ENCODE data around the gene ACOT13. TPM values are rescaled to one million over a fixed set of nuclear protein-coding genes. Genes with fewer than 3 reads are reported as not detected.
"Not testable (repeated sequence)": the region's sequence is repeated elsewhere in the genome, so short reads cannot be mapped to it uniquely, and the experiment has no call there.

The ACOT13 gene
- total and polyA plus RNA-seq, 4 donors: 7.3 to 13.5 (median 9.6) TPM

DNA sequence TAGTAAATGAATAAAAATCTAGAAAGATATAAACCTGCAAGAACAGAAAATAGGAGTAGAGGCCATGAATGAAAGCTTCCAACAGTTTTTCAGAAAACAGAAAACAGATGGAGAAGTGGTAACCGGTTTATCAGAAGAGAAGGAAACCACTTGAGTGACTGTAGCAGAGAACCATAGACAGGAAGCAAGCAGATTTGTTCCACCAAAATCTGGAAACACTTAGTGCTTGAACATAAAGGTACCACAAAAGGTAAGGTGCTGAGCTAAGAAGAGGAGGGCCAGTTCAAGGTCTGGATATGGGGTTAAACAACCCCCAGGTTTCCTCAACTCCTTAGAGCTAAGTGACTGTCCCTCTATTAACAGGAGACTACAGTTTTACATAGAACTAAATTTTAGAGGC lies 11.7 kb upstream of the ACOT13 start:
- 73 to 85% methylated on average over 1 of the region's 1 CpG for WGBS, 2 donors
- no peak overlapping the region for H3K27ac ChIP-seq (ENCODE audit: low read depth in 1 of 2, low read length in 2 of 2)
- DNase-seq (no peak), ATAC-seq (ENCODE audit: low FRiP score) (no peak)
- peaks cover 0 to 3% of the 10 kb centered on the region in 2 donors for H3K36me3 ChIP-seq (ENCODE audit: control insufficient read depth in 1 of 2, insufficient read depth in 2 of 2, low read length in 1 of 2)
- intact Hi-C loops (cut with DNase I): no loop called here
- H3K27me3 ChIP-seq (ENCODE audit: control insufficient read depth in 1 of 2, insufficient read depth in 2 of 2, low read length in 1 of 2): no peaks in the 10 kb centered on the region
- no peak overlapping the region for H3K4me3 ChIP-seq (ENCODE audit: low read length in 2 of 2)
- H3K9me3 ChIP-seq (ENCODE audit: control insufficient read depth, low read length): no peaks in the 10 kb centered on the region
- H3K4me1 ChIP-seq (ENCODE audit: control insufficient read depth in 1 of 2, insufficient read depth in 2 of 2, low read length in 2 of 2): no peaks in the 10 kb centered on the region

DNA sequence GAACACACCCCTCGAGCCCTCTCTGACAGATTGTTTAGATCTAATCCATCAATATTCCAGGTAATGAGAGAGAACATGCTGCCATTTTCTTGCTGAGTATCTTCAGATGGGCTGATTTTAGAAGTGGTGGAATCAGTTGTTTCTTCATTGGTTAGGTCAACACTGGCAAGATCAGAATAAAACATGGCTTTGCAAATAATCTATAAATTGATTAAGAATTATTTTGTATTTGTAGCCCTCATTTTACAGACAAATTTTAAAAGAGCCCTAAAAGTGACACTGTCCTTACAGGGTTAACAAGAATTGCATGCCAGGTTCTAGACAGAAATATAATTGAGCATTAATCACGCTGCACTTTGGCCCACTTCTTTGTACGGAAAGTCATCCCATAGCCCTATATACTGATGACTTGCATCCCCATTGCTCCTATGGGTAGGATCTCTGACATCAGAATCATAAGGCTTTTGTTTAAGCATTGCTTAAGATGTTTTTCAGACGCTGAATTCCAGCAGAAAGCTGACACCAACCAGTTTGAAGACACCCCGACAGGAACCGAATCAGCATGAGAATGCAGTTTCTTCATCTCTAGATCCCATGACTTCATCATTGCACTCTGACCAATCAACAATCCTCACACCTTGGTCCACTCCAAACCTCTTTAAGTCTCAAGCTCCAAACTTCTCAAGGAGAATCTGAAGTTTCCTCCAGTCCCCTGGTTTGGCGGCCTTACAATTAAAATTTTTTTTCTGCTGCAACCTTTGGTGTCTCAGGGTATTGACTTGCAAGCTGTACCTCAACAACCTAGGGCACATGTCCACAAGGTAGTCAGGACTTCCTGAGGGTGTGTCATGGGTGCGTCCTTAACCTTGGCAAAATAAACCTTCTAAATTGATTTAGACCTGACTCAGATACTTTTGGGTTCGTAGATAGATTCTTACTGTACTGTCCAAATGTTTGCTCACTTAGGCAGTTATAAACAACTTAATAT lies 8.0 kb upstream of the ACOT13 start:
- Histone ChIP-seq H3K27me3 (ENCODE audit: control insufficient read depth in 1 of 2, insufficient read depth in 2 of 2, low read length in 1 of 2) (no peaks in the 10 kb centered on the region), H3K4me1 (ENCODE audit: control insufficient read depth in 1 of 2, insufficient read depth in 2 of 2, low read length in 2 of 2) (no peaks in the 10 kb centered on the region), H3K27ac (ENCODE audit: low read depth in 1 of 2, low read length in 2 of 2) (no peak overlapping the region), H3K9me3 (ENCODE audit: control insufficient read depth, low read length) (no peaks in the 10 kb centered on the region), H3K4me3 (ENCODE audit: low read length in 2 of 2) (no peak overlapping the region), H3K36me3 (ENCODE audit: control insufficient read depth in 1 of 2, insufficient read depth in 2 of 2, low read length in 1 of 2) (peaks cover 0 to 3% of the 10 kb centered on the region in 2 donors)
- no peak for ATAC-seq (ENCODE audit: low FRiP score)
- DNase-seq: no peak
- intact Hi-C loops (cut with DNase I): no loop called here
- WGBS, 2 donors: 70 to 71% methylated on average over 9 of the region's 9 CpGs

DNA sequence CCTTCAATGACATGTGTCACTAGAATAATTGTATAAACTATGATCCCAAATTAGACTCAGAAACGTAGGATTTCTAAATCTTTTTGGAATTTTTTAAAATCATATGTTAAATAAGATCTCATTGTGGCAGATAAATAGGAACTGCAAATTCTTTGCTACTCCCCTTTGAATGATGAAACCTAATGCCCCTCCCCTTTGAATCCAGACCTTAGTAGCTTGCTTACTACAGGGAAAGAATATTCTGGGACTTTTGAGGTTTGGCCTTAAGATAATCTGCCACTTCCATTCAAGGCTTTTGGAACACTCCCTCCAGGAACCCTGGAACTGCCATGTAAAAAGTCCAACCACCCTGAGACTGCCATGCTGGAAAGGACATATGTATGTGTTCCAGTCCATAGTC lies 7.3 kb upstream of the ACOT13 start:
- intact Hi-C loops (cut with DNase I): no loop called here
- DNase-seq (no peak), ATAC-seq (ENCODE audit: low FRiP score) (no peak)
- no peaks in the 10 kb centered on the region for H3K9me3 ChIP-seq (ENCODE audit: control insufficient read depth, low read length)
- H3K27me3 ChIP-seq (ENCODE audit: control insufficient read depth in 1 of 2, insufficient read depth in 2 of 2, low read length in 1 of 2): no peaks in the 10 kb centered on the region
- no peaks in the 10 kb centered on the region for H3K4me1 ChIP-seq (ENCODE audit: control insufficient read depth in 1 of 2, insufficient read depth in 2 of 2, low read length in 2 of 2)
- WGBS, 2 donors: 44 to 55% methylated on average over 1 of the region's 1 CpG
- H3K4me3 ChIP-seq (ENCODE audit: low read length in 2 of 2): no peak overlapping the region
- H3K36me3 ChIP-seq (ENCODE audit: control insufficient read depth in 1 of 2, insufficient read depth in 2 of 2, low read length in 1 of 2): peaks cover 0 to 3% of the 10 kb centered on the region in 2 donors
- H3K27ac ChIP-seq (ENCODE audit: low read depth in 1 of 2, low read length in 2 of 2): no peak overlapping the region

DNA sequence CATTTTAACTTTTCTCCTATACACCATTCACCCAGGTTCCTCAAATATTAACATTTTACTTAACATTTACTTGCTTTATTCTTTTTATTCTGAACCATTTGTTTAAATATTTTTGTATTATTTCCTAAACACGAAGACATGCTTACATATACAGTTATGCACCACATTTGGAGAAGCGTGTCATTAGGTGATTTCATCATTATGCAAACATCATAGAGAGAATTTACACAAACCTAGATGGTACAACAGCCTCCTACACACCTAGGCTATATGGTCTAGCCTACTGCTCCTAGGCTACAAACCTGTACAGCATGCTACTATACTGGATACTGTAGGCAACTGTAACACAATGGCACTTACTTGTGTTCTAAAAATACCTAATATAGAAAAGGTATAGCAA lies 6.8 kb upstream of the ACOT13 start:
- no peak overlapping the region for H3K27ac ChIP-seq (ENCODE audit: low read depth in 1 of 2, low read length in 2 of 2)
- intact Hi-C loops (cut with DNase I): loop anchor here in 1 of 2 donors (10.0 kb wide), 1 partner anchor 105 kb away; no protein-coding TSS in a partner anchor
- 93 to 95% methylated on average over 2 of the region's 2 CpGs for WGBS, 2 donors
- ATAC-seq (ENCODE audit: low FRiP score) (no peak), DNase-seq (no peak)
- no peaks in the 10 kb centered on the region for H3K9me3 ChIP-seq (ENCODE audit: control insufficient read depth, low read length)
- no peak overlapping the region for H3K4me3 ChIP-seq (ENCODE audit: low read length in 2 of 2)
- H3K4me1 ChIP-seq (ENCODE audit: control insufficient read depth in 1 of 2, insufficient read depth in 2 of 2, low read length in 2 of 2): peaks cover 0 to 4% of the 10 kb centered on the region in 2 donors
- peaks cover 0 to 3% of the 10 kb centered on the region in 2 donors for H3K36me3 ChIP-seq (ENCODE audit: control insufficient read depth in 1 of 2, insufficient read depth in 2 of 2, low read length in 1 of 2)
- H3K27me3 ChIP-seq (ENCODE audit: control insufficient read depth in 1 of 2, insufficient read depth in 2 of 2, low read length in 1 of 2): no peaks in the 10 kb centered on the region

DNA sequence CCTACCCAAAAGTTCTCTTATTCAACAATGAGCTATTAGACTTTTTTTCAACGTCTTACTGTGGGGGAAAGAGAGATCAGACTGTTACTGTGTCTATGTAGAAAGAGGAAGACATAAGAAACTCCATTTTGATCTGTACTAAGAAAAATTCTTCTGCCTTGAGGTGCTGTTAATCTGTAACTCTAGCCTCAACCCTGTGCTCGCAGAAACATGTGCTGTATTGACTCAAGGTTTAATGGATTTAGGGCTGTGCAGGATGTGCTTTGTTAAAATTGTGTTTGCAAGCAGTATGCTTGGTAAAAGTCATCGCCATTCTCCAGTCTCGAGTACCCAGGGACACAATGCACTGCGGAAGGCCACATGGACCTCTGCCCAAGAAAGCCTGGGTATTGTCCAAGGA lies 5.1 kb upstream of the ACOT13 start:
- not testable (repeated sequence) for H3K9me3 ChIP-seq (ENCODE audit: control insufficient read depth, low read length); H3K4me3 ChIP-seq (ENCODE audit: low read length in 2 of 2); H3K36me3 ChIP-seq (ENCODE audit: control insufficient read depth in 1 of 2, insufficient read depth in 2 of 2, low read length in 1 of 2); H3K4me1 ChIP-seq (ENCODE audit: control insufficient read depth in 1 of 2, insufficient read depth in 2 of 2, low read length in 2 of 2); ATAC-seq (ENCODE audit: low FRiP score); DNase-seq; H3K27me3 ChIP-seq (ENCODE audit: control insufficient read depth in 1 of 2, insufficient read depth in 2 of 2, low read length in 1 of 2); H3K27ac ChIP-seq (ENCODE audit: low read depth in 1 of 2, low read length in 2 of 2)
- 87 to 94% methylated on average over 5 of the region's 5 CpGs for WGBS, 2 donors
- intact Hi-C loops (cut with DNase I): loop anchor here in 1 of 2 donors (10.0 kb wide), 1 partner anchor 103 kb away; no protein-coding TSS in a partner anchor

DNA sequence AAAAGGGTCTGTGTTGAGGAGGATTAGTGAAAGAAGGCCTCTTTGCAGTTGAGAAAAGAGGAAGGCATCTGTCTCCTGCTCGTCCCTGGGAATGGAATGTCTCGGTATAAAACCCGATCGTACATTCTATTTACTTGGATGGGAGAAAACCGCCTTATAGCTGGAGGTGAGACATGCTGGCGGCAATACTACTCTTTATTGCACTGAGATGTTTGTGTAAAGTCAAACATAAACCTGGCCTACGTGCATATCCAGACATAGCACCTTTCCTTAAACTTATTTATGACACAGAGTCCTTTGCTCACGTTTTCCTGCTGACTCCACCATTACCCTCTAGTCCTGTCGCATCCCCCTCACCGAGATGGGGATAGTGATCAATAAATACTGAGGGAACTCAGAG lies 4.6 kb upstream of the ACOT13 start:
- intact Hi-C loops (cut with DNase I): loop anchor here in 1 of 2 donors (10.0 kb wide), 1 partner anchor 103 kb away; no protein-coding TSS in a partner anchor
- H3K4me1 ChIP-seq (ENCODE audit: control insufficient read depth in 1 of 2, insufficient read depth in 2 of 2, low read length in 2 of 2): peaks cover 0 to 4% of the 10 kb centered on the region in 2 donors
- no peaks in the 10 kb centered on the region for H3K9me3 ChIP-seq (ENCODE audit: control insufficient read depth, low read length)
- H3K4me3 ChIP-seq (ENCODE audit: low read length in 2 of 2): no peak overlapping the region
- H3K36me3 ChIP-seq (ENCODE audit: control insufficient read depth in 1 of 2, insufficient read depth in 2 of 2, low read length in 1 of 2): peaks cover 0 to 1% of the 10 kb centered on the region in 2 donors
- DNase-seq (no peak), ATAC-seq (ENCODE audit: low FRiP score) (no peak)
- H3K27me3 ChIP-seq (ENCODE audit: control insufficient read depth in 1 of 2, insufficient read depth in 2 of 2, low read length in 1 of 2): no peaks in the 10 kb centered on the region
- WGBS, 2 donors: 91 to 93% methylated on average over 10 of the region's 10 CpGs
- no peak overlapping the region for H3K27ac ChIP-seq (ENCODE audit: low read depth in 1 of 2, low read length in 2 of 2)

DNA sequence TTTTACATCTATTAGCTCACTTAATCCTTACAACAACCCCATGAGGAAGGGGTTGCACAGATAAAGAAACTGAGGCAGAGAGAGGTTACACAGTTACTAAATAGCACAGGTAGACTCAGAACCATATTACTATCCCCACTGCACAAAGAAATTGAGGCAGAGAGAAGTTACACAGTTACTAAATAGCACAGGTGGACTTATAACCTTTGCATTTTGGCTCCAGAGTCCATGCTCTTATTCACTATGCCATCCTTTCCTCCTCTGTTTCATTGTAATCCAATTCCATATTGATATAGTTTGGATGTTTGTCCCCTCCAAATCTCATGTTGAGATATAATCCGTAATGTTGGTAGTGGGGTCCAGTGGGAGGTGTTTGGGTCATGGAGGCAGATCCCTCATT lies 3.7 kb upstream of the ACOT13 start:
- no peak for DNase-seq
- no peak overlapping the region for H3K27ac ChIP-seq (ENCODE audit: low read depth in 1 of 2, low read length in 2 of 2)
- ATAC-seq (ENCODE audit: low FRiP score): no peak
- no peaks in the 10 kb centered on the region for H3K27me3 ChIP-seq (ENCODE audit: control insufficient read depth in 1 of 2, insufficient read depth in 2 of 2, low read length in 1 of 2)
- no peaks in the 10 kb centered on the region for H3K9me3 ChIP-seq (ENCODE audit: control insufficient read depth, low read length)
- intact Hi-C loops (cut with DNase I): loop anchor here in 1 of 2 donors (10.0 kb wide), 1 partner anchor 102 kb away; no protein-coding TSS in a partner anchor
- no peak overlapping the region for H3K4me3 ChIP-seq (ENCODE audit: low read length in 2 of 2)
- H3K36me3 ChIP-seq (ENCODE audit: control insufficient read depth in 1 of 2, insufficient read depth in 2 of 2, low read length in 1 of 2): peaks cover 0 to 1% of the 10 kb centered on the region in 2 donors
- peaks cover 0 to 4% of the 10 kb centered on the region in 2 donors for H3K4me1 ChIP-seq (ENCODE audit: control insufficient read depth in 1 of 2, insufficient read depth in 2 of 2, low read length in 2 of 2)
- WGBS, 2 donors: 97 to 100% methylated on average over 1 of the region's 1 CpG

DNA sequence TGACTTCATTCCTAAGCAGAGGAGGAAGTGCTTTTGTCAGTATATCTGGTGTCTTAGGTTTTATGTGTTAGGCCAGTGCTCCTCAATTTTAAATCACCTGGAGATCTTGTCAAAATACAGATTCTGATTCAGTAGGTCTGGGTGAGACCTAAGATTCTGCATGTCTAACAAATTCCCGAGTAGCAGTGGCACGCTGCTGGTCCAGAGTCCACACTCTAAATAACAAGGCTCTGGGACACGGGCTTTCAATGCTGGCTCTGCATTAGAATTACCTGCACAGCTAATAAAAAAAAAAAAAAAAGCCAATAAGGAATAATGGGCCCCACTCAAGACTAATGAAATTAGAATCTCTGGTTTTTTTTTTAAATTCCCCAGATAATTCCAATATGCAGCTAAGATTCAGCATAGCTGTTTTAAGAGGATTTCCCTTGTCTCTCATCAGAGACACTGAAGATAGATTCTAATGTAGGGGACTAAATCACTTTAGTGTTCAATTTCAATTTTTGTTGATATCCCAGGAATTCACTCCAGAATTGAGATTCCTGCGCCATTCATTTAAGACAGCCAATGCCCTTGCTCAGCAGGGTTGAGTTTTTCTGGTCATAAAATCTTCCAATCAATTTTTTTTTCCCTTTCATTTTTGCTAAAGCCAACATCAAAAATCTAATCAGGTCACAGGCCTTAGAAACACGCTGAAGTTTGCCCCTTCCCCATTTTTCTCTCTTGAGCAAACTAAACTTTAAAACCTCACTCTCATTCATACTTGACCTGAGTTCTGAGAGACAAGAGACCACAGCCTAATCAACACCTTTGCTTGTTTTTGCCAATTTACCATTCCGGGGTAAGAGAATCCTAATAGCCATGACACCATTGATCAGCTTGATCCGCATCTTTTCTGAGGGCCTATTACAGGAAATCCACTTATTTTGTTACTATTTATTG lies 2.6 kb upstream of the ACOT13 start:
- no peak for ATAC-seq (ENCODE audit: low FRiP score)
- WGBS, 2 donors: 92 to 95% methylated on average over 7 of the region's 7 CpGs

More for the DNA sequence above, 2.6 kb upstream of the ACOT13 start:
- Histone ChIP-seq H3K4me3 (ENCODE audit: low read length in 2 of 2) (no peak overlapping the region), H3K36me3 (ENCODE audit: control insufficient read depth in 1 of 2, insufficient read depth in 2 of 2, low read length in 1 of 2) (peaks cover 0 to 1% of the 10 kb centered on the region in 2 donors), H3K4me1 (ENCODE audit: control insufficient read depth in 1 of 2, insufficient read depth in 2 of 2, low read length in 2 of 2) (peaks cover 0 to 4% of the 10 kb centered on the region in 2 donors), H3K27me3 (ENCODE audit: control insufficient read depth in 1 of 2, insufficient read depth in 2 of 2, low read length in 1 of 2) (no peaks in the 10 kb centered on the region), H3K27ac (ENCODE audit: low read depth in 1 of 2, low read length in 2 of 2) (no peak overlapping the region), H3K9me3 (ENCODE audit: control insufficient read depth, low read length) (no peaks in the 10 kb centered on the region)
- intact Hi-C loops (cut with DNase I): loop anchor here in 1 of 2 donors (10.0 kb wide), 1 partner anchor 100 kb away; no protein-coding TSS in a partner anchor
- no peak for DNase-seq
